AG04450 (cell line): Measurements from ENCODE around the gene TRPV2. TPM values are rescaled to one million over a fixed set of nuclear protein-coding genes. Genes with fewer than 3 reads are reported as not detected.

Source experiments
- CTCF ChIA-PET: fragments of 300-600, 350-600 bp; formaldehyde crosslinking; extraction: SDS; loops from one replicate; lab custom pipeline; 2022; ENCODE audit warnings: antibody characterized with exemption, inconsistent platforms; lab: Charles Lee
- POLR2A ChIA-PET: fragments of 350-600 bp; formaldehyde crosslinking; extraction: SDS; loops from one replicate; lab custom pipeline; 2021; ENCODE audit warnings: antibody characterized with exemption, inconsistent platforms; lab: Yijun Ruan, JAX
- DNase-seq: peaks from one replicate; pipeline ENCODE4 v3.0.0-alpha.2; 2011; ENCODE audit warnings: low read depth, low spot score
- H3K27ac ChIP-seq: one replicate; pipeline ENCODE4 v1.5.1; 2012; ENCODE audit warnings: low read depth, low read length, control low read depth
- H3K27me3 ChIP-seq: one replicate; pipeline ENCODE4 v1.6.0; 2012; ENCODE audit warnings: low read length; ENCODE audit not compliant: control insufficient read depth, insufficient read depth
- H3K4me3 ChIP-seq: 2 replicates; pipeline ENCODE4 v1.5.1; 2011; ENCODE audit warnings: mild to moderate bottlenecking, low read depth, low read length, control low read depth
- H3K9me3 ChIP-seq: 2 replicates; pipeline ENCODE4 v1.5.1; 2012; ENCODE audit warnings: low read length; ENCODE audit not compliant: control insufficient read depth, insufficient read depth
- polyA plus RNA-seq: library from polyadenylated mRNA; depleted of rRNA; stranded (reverse); fragments of >200 nt; gene quantifications from 2 replicates; pipeline ENCODE4 v1.2.3, GENCODE V29; 2011
- TF ChIP-seq, protein P1 (sequence below): IDR thresholded peaks from 2 replicates; pipeline ENCODE4 v1.5.1; 2011; ENCODE audit warnings: low read depth, low read length, control low read depth, inconsistent platforms

TRPV2 gene
- polyA plus RNA-seq, 1 experiment = 30.8 TPM

DNA sequence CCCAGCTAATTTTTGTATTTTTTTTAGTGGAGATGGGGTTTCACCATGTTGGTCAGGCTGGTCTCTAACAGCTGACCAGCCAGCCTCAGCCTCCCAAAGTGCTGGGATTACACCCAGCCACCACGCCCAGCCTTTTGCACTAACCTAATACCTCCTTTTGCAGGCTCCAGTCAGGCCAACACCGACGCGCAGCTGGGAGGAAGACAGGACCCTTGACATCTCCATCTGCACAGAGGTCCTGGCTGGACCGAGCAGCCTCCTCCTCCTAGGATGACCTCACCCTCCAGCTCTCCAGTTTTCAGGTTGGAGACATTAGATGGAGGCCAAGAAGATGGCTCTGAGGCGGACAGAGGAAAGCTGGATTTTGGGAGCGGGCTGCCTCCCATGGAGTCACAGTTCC, 2.0 kb downstream of the TRPV2 start:
- Histone ChIP-seq H3K27ac (no peak overlapping the region), H3K27me3 (no peaks in the 10 kb centered on the region), H3K4me3 (no peak overlapping the region), H3K9me3 (no peaks in the 10 kb centered on the region; the same call in 1 of the 2 replicates)
- CTCF ChIA-PET = interaction anchor here (1.4 to 4.7 kb wide), 2 partner anchors 11 to 54 kb away, joined by 3 to 26 read pairs; no protein-coding TSS in a partner anchor
- TF ChIP-seq, protein P1, sequence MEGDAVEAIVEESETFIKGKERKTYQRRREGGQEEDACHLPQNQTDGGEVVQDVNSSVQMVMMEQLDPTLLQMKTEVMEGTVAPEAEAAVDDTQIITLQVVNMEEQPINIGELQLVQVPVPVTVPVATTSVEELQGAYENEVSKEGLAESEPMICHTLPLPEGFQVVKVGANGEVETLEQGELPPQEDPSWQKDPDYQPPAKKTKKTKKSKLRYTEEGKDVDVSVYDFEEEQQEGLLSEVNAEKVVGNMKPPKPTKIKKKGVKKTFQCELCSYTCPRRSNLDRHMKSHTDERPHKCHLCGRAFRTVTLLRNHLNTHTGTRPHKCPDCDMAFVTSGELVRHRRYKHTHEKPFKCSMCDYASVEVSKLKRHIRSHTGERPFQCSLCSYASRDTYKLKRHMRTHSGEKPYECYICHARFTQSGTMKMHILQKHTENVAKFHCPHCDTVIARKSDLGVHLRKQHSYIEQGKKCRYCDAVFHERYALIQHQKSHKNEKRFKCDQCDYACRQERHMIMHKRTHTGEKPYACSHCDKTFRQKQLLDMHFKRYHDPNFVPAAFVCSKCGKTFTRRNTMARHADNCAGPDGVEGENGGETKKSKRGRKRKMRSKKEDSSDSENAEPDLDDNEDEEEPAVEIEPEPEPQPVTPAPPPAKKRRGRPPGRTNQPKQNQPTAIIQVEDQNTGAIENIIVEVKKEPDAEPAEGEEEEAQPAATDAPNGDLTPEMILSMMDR = no peak
- DNase-seq = no peak
- POLR2A ChIA-PET = interaction anchor here (0.5 to 4.4 kb wide), 3 partner anchors 15 to 37 kb away, joined by 4 to 28 read pairs (median 8); partner anchors contain the start of gene UBB

DNA sequence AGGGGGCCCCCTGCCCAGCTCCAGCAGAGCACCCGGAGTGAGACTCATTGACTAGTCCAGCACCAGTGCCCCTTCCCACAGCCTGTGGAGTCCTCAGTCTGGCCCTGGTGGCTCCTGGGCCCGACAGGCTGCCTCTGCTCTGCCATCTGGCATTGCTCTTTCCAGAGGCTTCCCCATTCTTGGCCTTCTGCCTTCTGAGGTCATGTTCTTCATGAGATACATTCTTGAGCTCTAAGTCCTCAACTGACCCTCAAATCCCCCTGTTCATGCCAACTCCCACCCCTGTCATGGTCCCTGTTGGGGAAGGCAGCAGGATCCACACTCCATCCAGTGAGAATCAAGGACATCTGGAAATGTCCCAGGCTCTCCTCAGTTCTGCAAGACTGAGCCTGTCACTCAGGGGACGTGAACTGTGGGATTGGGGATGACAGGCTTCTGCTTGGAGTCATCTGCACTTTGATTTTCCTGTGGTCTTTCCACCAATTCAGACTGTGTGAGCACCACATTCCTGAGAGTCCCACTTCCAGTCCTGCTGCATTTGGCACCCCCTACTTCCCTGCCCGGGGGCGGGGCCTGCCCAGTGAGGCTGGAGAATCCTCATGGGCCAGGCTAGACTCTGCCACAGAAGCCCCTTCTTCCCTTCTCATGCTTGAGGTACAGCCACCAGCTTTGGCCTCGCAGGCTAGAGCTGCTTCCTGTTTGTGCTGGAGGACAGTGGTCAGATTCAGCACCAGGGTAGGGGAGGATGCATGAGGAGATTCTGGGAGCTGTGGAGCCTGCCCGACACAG, 2.7 kb downstream of the TRPV2 start:
- ChIA-PET POLR2A (interaction anchor here (0.5 to 4.4 kb wide), 5 partner anchors 10 to 37 kb away, joined by 4 to 28 read pairs (median 8); partner anchors contain the start of gene UBB), CTCF (interaction anchor here (1.4 to 4.7 kb wide), 2 partner anchors 10 to 54 kb away, joined by 3 to 26 read pairs; no protein-coding TSS in a partner anchor)
- H3K9me3 ChIP-seq = no peaks in the 10 kb centered on the region; the same call in 1 of the 2 replicates
- peak overlapping the region; percentile 99 for H3K27ac ChIP-seq
- no peaks in the 10 kb centered on the region for H3K27me3 ChIP-seq
- no peak for DNase-seq
- H3K4me3 ChIP-seq = no peak overlapping the region
- TF ChIP-seq, protein P1 = no peak

DNA sequence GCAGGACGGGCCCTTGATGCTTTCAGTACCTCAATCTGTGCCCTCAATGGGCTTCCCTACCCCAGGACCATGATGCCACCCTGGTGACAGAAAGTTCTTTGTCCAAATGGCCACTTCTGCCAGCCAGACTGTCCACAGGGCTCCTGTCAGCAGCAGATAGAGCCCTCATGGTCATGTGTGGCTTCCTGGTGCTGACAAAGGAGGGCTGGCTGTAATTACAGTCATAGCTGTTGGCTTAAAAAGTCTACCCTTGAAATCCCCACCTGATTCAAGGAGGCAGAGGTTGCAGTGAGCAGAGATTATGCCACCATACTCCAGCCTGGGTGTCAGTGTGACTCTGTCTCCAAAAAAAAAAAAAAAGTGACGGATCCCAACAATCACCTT, 3.3 kb downstream of the TRPV2 start:
- H3K27me3 ChIP-seq = no peaks in the 10 kb centered on the region
- peak overlapping the region; percentile 99 for H3K27ac ChIP-seq
- H3K4me3 ChIP-seq = no peak overlapping the region
- TF ChIP-seq, protein P1 = no peak
- ChIA-PET POLR2A (interaction anchor here (1.0 to 4.4 kb wide), 5 partner anchors 9 to 37 kb away, joined by 3 to 28 read pairs (median 5); partner anchors contain the start of gene UBB), CTCF (interaction anchor here (4.7 kb wide), 1 partner anchor 10 kb away, joined by 26 read pairs; no protein-coding TSS in a partner anchor)
- H3K9me3 ChIP-seq = no peaks in the 10 kb centered on the region; the same call in 1 of the 2 replicates
- DNase-seq = no peak

DNA sequence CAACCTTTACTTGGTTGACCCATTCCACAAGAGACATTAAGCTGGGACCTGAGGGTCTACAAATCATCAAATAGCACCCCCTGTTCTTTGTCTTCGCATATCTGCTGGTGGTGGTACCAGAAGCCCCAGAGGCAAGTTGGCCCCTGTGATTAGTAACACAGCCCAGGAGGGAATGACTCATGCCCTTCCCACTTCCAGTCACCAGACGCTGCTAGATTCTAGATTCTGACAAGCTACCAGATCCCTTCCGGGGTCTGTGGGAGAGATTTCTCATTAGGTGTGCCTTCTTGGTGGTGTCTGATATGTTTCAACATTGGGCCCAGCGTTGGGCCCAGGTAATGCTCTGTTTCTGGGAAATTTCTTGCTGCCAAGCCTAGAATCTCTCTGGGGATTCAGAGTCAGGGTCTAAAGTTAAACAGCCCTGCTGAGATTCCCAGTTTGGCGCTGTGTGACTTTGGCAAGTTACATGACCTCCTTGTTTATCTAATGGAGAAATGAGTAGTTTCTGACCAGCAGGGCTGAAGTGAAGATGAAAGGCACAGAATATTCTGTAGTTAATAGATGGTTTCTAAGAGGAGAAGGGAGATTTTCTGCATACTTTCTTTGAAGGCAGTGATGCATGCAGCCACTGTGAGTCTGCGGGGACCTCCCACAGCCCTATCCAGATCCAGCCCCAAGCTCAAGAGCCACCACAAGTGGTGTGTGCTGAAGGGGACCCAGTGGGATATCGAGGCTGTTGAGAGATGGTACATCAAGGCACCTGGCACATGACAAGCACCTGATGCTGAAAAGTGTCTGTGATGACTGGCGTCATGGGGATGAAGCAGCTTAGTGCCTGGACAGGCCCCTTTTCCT, 3.9 kb downstream of the TRPV2 start:
- TF ChIP-seq, protein P1 = no peak
- Histone ChIP-seq H3K27ac (peak overlapping the region; percentile 99), H3K9me3 (no peaks in the 10 kb centered on the region; the same call in 1 of the 2 replicates), H3K27me3 (no peaks in the 10 kb centered on the region), H3K4me3 (peak overlapping the region; percentile 20)
- CTCF ChIA-PET = interaction anchor here (1.1 to 4.7 kb wide), 2 partner anchors 9 to 55 kb away, joined by 3 to 26 read pairs; no protein-coding TSS in a partner anchor
- POLR2A ChIA-PET = interaction anchor here (0.6 to 4.4 kb wide), 8 partner anchors 8 to 38 kb away, joined by 3 to 28 read pairs (median 4); partner anchors contain the start of gene UBB
- DNase-seq = peak; percentile 66
